SK-N-SH (cell line): Measurements from ENCODE around the gene TBC1D1.

Experiments
- CTCF ChIP-seq: fragments of 200-600 bp; sonication (generic); IDR thresholded peaks from 2 replicates; pipeline ENCODE4 v1.6.1; 2017; ENCODE audit warnings: antibody characterized with exemption, mild to moderate bottlenecking, moderate library complexity
- FOSL2 ChIP-seq: IDR thresholded peaks from 2 replicates; pipeline ENCODE4 v1.4.0; 2012; ENCODE audit warnings: low read depth, mild to moderate bottlenecking, moderate library complexity, borderline replicate concordance
- FOXM1 ChIP-seq: IDR thresholded peaks from 2 replicates; pipeline ENCODE4 v1.4.0; 2012; ENCODE audit warnings: low read depth, mild to moderate bottlenecking
- GABPA ChIP-seq: IDR thresholded peaks from 2 replicates; pipeline ENCODE4 v1.4.0; 2012; ENCODE audit warnings: low read depth, mild to moderate bottlenecking
- IRF3 ChIP-seq: fragments of 150-350 bp; IDR thresholded peaks from 2 replicates; pipeline ENCODE4 v1.6.1; 2016; ENCODE audit warnings: mild to moderate bottlenecking, low read depth, low read length
- POLR2AphosphoS5 ChIP-seq: IDR thresholded peaks from 2 replicates; pipeline ENCODE4 v1.6.1; 2012; ENCODE audit warnings: low read depth, low read length
- RAD21 ChIP-seq: IDR thresholded peaks from 2 replicates; pipeline ENCODE4 v1.6.1; 2012; ENCODE audit warnings: mild to moderate bottlenecking, low read length
- RFX5 ChIP-seq: IDR thresholded peaks from 2 replicates; pipeline ENCODE4 v1.6.1; 2012; ENCODE audit warnings: mild to moderate bottlenecking, improper control_type of control experiment, low read length
- SIN3A ChIP-seq: IDR thresholded peaks from 2 replicates; pipeline ENCODE4 v1.6.1; 2012; ENCODE audit warnings: low read depth, mild to moderate bottlenecking, low read length, moderate library complexity, borderline replicate concordance
- TAF1 ChIP-seq: IDR thresholded peaks from 2 replicates; pipeline ENCODE4 v1.6.1; 2012; ENCODE audit warnings: low read depth, mild to moderate bottlenecking, low read length, moderate library complexity, borderline replicate concordance
- USF1 ChIP-seq: IDR thresholded peaks from 2 replicates; pipeline ENCODE4 v1.4.0; 2012; ENCODE audit warnings: low read depth, borderline replicate concordance
- YY1 ChIP-seq: IDR thresholded peaks from 2 replicates; pipeline ENCODE4 v1.4.0; 2012; ENCODE audit warnings: low read depth, mild to moderate bottlenecking
- TF ChIP-seq, protein P1 (sequence below): IDR thresholded peaks from 2 replicates; pipeline ENCODE4 v1.4.0; 2012; ENCODE audit warnings: low read depth
- TF ChIP-seq, protein P2 (sequence below): IDR thresholded peaks from 2 replicates; pipeline ENCODE4 v1.6.1; 2012; ENCODE audit warnings: mild to moderate bottlenecking, low read depth, low read length, moderate library complexity

DNA sequence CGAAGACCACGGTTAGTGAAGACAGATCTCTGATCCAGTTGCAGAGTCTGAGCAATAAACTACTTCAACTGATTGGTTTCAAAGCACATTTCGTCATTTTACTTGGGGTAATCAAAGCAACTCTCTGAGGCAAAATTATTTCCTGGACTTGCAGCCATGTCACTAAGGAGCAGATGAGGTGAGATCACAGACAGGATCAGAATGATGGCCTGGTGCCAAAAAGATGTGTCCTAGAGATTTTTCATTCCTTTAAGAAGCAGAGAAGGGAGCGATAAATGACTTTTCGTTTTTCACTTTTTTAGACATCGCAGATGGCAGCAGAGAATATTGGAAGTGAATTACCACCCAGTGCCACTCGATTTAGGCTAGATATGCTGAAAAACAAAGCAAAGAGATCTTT, 153.2 kb downstream of the TBC1D1 start:
- TF ChIP-seq IRF3 (no peak), POLR2AphosphoS5 (no peak), CTCF (no peak), RAD21 (no peak), TAF1 (no peak), YY1 (no peak), RFX5 (no peak), FOXM1 (no peak), GABPA (no peak), FOSL2 (no peak), SIN3A (no peak), USF1 (no peak)
- TF ChIP-seq, protein P1, sequence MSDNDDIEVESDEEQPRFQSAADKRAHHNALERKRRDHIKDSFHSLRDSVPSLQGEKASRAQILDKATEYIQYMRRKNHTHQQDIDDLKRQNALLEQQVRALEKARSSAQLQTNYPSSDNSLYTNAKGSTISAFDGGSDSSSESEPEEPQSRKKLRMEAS: no peak
- TF ChIP-seq, protein P2, sequence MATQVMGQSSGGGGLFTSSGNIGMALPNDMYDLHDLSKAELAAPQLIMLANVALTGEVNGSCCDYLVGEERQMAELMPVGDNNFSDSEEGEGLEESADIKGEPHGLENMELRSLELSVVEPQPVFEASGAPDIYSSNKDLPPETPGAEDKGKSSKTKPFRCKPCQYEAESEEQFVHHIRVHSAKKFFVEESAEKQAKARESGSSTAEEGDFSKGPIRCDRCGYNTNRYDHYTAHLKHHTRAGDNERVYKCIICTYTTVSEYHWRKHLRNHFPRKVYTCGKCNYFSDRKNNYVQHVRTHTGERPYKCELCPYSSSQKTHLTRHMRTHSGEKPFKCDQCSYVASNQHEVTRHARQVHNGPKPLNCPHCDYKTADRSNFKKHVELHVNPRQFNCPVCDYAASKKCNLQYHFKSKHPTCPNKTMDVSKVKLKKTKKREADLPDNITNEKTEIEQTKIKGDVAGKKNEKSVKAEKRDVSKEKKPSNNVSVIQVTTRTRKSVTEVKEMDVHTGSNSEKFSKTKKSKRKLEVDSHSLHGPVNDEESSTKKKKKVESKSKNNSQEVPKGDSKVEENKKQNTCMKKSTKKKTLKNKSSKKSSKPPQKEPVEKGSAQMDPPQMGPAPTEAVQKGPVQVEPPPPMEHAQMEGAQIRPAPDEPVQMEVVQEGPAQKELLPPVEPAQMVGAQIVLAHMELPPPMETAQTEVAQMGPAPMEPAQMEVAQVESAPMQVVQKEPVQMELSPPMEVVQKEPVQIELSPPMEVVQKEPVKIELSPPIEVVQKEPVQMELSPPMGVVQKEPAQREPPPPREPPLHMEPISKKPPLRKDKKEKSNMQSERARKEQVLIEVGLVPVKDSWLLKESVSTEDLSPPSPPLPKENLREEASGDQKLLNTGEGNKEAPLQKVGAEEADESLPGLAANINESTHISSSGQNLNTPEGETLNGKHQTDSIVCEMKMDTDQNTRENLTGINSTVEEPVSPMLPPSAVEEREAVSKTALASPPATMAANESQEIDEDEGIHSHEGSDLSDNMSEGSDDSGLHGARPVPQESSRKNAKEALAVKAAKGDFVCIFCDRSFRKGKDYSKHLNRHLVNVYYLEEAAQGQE: no peak
